Measurements from ENCODE around the gene BABAM2. TPM values are rescaled to one million over a fixed set of nuclear protein-coding genes. Genes with fewer than 3 reads are reported as not detected.

BABAM2 gene
- total RNA-seq, 3 donors from 2014 or later (not counting 1 experiment from before 2014, with no cell fraction given): 54.6 to 66.1 (median 59.5) TPM

GRCh38 chr2:28364610-28365009 lies 474.1 kb downstream of the BABAM2 start:
- Histone ChIP-seq H3K4me1 (ENCODE audit: control insufficient read depth, insufficient read depth, low read length) (peaks cover 92% of the 10 kb centered on the region), H3K4me3 (ENCODE audit: low read length) (no peak overlapping the region), H3K9me3 (ENCODE audit: control insufficient read depth, insufficient read depth, low read length) (no peaks in the 10 kb centered on the region), H3K27ac (ENCODE audit: low read length) (no peak overlapping the region), H3K27me3 (ENCODE audit: control insufficient read depth, insufficient read depth, low read length) (no peaks in the 10 kb centered on the region), H3K36me3 (ENCODE audit: control insufficient read depth, insufficient read depth, low read length) (no peaks in the 10 kb centered on the region)
- ATAC-seq (no peak), DNase-seq (no peak)
- 93% methylated on average over 3 of the region's 3 CpGs for whole genome bisulfite sequencing (ENCODE audit: insufficient coverage)
- intact Hi-C loops (cut with micrococcal nuclease): no loop called here
- no peak for TF ChIP-seq CTCF (IDR thresholded peaks at IDR 0.05)
- no peaks in the 10 kb centered on the region for H3K36me3 Mint-ChIP-seq
- peak overlapping the region; percentile 82 to 95 for H3K27ac Mint-ChIP-seq
- H3K4me3 Mint-ChIP-seq: peak overlapping the region; percentile 50
- H3K27me3 Mint-ChIP-seq (ENCODE audit: low read depth in 2 of 2): no peaks in the 10 kb centered on the region
- no peaks in the 10 kb centered on the region for H3K9me3 Mint-ChIP-seq
- peaks cover 64 to 81% of the 10 kb centered on the region in 2 donors for H3K4me1 Mint-ChIP-seq

GRCh38 chr2:28365158-28365557 lies 474.6 kb downstream of the BABAM2 start:
- Histone ChIP-seq H3K27ac (ENCODE audit: low read length) (peak overlapping the region; percentile 88), H3K27me3 (ENCODE audit: control insufficient read depth, insufficient read depth, low read length) (no peaks in the 10 kb centered on the region), H3K36me3 (ENCODE audit: control insufficient read depth, insufficient read depth, low read length) (no peaks in the 10 kb centered on the region), H3K4me3 (ENCODE audit: low read length) (no peak overlapping the region), H3K4me1 (ENCODE audit: control insufficient read depth, insufficient read depth, low read length) (peaks cover 87% of the 10 kb centered on the region), H3K9me3 (ENCODE audit: control insufficient read depth, insufficient read depth, low read length) (no peaks in the 10 kb centered on the region)
- DNase-seq (no peak), ATAC-seq (no peak)
- H3K27ac Mint-ChIP-seq: peak overlapping the region; percentile 82 to 95
- TF ChIP-seq CTCF (IDR thresholded peaks at IDR 0.05): no peak
- no peaks in the 10 kb centered on the region for H3K36me3 Mint-ChIP-seq
- H3K27me3 Mint-ChIP-seq (ENCODE audit: low read depth in 2 of 2): no peaks in the 10 kb centered on the region
- H3K4me3 Mint-ChIP-seq: peak overlapping the region; percentile 50
- no peaks in the 10 kb centered on the region for H3K9me3 Mint-ChIP-seq
- intact Hi-C loops (cut with micrococcal nuclease): no loop called here
- H3K4me1 Mint-ChIP-seq: peaks cover 59 to 76% of the 10 kb centered on the region in 2 donors
- WGBS (ENCODE audit: insufficient coverage): 63% methylated on average over 7 of the region's 8 CpGs

- Mint-ChIP-seq H3K9me3 (no peaks in the 10 kb centered on the region), H3K4me3 (peak overlapping the region; percentile 85), H3K4me1 (peaks cover 59 to 72% of the 10 kb centered on the region in 2 donors), H3K27ac (peak overlapping the region; percentile 82 to 95), H3K36me3 (no peaks in the 10 kb centered on the region), H3K27me3 (ENCODE audit: low read depth in 2 of 2) (no peaks in the 10 kb centered on the region)
- ATAC-seq (no peak), DNase-seq (no peak)
- no peak overlapping the region for H3K4me3 ChIP-seq (ENCODE audit: low read length)
- peak overlapping the region; percentile 88 for H3K27ac ChIP-seq (ENCODE audit: low read length)
- H3K4me1 ChIP-seq (ENCODE audit: control insufficient read depth, insufficient read depth, low read length): peaks cover 77% of the 10 kb centered on the region
- TF ChIP-seq CTCF (IDR thresholded peaks at IDR 0.05): no peak
- no peaks in the 10 kb centered on the region for H3K9me3 ChIP-seq (ENCODE audit: control insufficient read depth, insufficient read depth, low read length)
- intact Hi-C loops (cut with micrococcal nuclease): no loop called here
- no peaks in the 10 kb centered on the region for H3K27me3 ChIP-seq (ENCODE audit: control insufficient read depth, insufficient read depth, low read length)
- H3K36me3 ChIP-seq (ENCODE audit: control insufficient read depth, insufficient read depth, low read length): no peaks in the 10 kb centered on the region
- WGBS (ENCODE audit: insufficient coverage): 60% methylated on average over 10 of the region's 10 CpGs
Observed at GRCh38 chr2:28366149-28366495, 475.6 kb downstream of the BABAM2 start.
